ENCODE data around the gene STK17B.

Gene STK17B

DNA sequence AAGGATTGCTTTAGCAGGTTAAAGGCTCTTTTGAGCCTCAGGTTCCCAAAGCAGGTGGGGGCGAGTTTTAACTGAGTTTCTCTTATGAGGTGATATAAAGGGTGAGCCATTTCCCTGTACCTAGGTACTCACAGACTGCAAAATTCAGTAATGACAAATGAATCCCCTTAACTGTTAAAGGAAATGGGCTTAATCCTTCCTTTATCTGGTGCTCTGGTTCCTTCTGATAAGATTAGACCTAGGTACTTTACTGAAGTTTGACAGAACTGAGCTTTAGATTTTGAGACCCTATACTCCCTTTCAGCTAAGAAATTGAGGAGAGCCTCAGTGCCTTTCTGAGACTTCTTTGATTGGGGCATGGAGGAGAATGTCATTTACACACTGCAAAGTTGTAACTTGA, 42.6 kb downstream of the STK17B start:
- H3K4me2 ChIP-seq (ENCODE audit: low read length): no peak overlapping the region
- H3K27me3 ChIP-seq (ENCODE audit: control insufficient read depth, low read length): no peaks in the 10 kb centered on the region
- peaks cover 23% of the 10 kb centered on the region for H3F3A ChIP-seq (ENCODE audit: control insufficient read depth, insufficient read depth)
- TF ChIP-seq, protein P1, sequence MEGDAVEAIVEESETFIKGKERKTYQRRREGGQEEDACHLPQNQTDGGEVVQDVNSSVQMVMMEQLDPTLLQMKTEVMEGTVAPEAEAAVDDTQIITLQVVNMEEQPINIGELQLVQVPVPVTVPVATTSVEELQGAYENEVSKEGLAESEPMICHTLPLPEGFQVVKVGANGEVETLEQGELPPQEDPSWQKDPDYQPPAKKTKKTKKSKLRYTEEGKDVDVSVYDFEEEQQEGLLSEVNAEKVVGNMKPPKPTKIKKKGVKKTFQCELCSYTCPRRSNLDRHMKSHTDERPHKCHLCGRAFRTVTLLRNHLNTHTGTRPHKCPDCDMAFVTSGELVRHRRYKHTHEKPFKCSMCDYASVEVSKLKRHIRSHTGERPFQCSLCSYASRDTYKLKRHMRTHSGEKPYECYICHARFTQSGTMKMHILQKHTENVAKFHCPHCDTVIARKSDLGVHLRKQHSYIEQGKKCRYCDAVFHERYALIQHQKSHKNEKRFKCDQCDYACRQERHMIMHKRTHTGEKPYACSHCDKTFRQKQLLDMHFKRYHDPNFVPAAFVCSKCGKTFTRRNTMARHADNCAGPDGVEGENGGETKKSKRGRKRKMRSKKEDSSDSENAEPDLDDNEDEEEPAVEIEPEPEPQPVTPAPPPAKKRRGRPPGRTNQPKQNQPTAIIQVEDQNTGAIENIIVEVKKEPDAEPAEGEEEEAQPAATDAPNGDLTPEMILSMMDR (IDR thresholded peaks at IDR 0.05; ENCODE audit: low read depth, low read length, poor library complexity, severe bottlenecking): no peak
- no peak for TF ChIP-seq EZH2phosphoT487 (IDR thresholded peaks at IDR 0.05; ENCODE audit: borderline replicate concordance, low read length)
- H3K4me1 ChIP-seq (ENCODE audit: control insufficient read depth, low read length): peaks cover 15% of the 10 kb centered on the region
- H3K4me3 ChIP-seq (ENCODE audit: low read length): no peak overlapping the region
- no peaks in the 10 kb centered on the region for H3K79me2 ChIP-seq (ENCODE audit: control insufficient read depth, low read length)
- H3K36me3 ChIP-seq (ENCODE audit: control insufficient read depth, low read length): peaks cover 22% of the 10 kb centered on the region
- H4K20me1 ChIP-seq (ENCODE audit: control insufficient read depth, insufficient read depth, low read depth, low read length): no peaks in the 10 kb centered on the region
- H3K9me2 ChIP-seq (replicated peaks; ENCODE audit: control insufficient read depth, low read length): no peaks in the 10 kb centered on the region
- H3K9me3 ChIP-seq (ENCODE audit: control insufficient read depth, insufficient read depth, low read length): peaks cover 41% of the 10 kb centered on the region
- H3K27ac ChIP-seq (ENCODE audit: low read depth, low read length): no peak overlapping the region

DNA sequence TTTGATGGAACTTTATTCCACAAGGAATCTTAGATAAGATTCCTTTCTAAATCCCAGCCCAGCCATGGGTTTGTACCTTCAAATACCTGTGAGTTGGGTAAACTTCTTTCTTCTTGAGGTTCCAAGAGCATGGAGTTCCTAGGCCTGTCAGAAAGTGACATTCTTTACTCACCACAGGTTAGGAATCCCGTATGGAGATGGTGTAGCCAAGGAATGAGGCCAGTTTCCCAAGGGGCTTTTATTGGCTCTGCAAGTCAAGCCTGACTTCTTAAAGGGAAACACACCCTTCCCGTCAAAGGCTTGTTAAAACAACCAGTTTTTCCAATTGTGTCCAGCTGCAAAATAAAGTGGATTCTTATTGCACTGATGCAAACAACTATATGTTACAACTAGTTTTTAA, 45.8 kb downstream of the STK17B start:
- no peaks in the 10 kb centered on the region for H3F3A ChIP-seq (ENCODE audit: control insufficient read depth, insufficient read depth)
- no peaks in the 10 kb centered on the region for H3K4me1 ChIP-seq (ENCODE audit: control insufficient read depth, low read length)
- no peak overlapping the region for H3K27ac ChIP-seq (ENCODE audit: low read depth, low read length)
- H3K9me3 ChIP-seq (ENCODE audit: control insufficient read depth, insufficient read depth, low read length): peaks cover 27% of the 10 kb centered on the region
- H3K4me3 ChIP-seq (ENCODE audit: low read length): no peak overlapping the region
- no peaks in the 10 kb centered on the region for H3K9me2 ChIP-seq (replicated peaks; ENCODE audit: control insufficient read depth, low read length)
- no peak overlapping the region for H3K4me2 ChIP-seq (ENCODE audit: low read length)
- no peaks in the 10 kb centered on the region for H3K79me2 ChIP-seq (ENCODE audit: control insufficient read depth, low read length)
- H3K36me3 ChIP-seq (ENCODE audit: control insufficient read depth, low read length): 0 out of 2 replicates have a peak, but pooled peaks cover 1% of the 10 kb centered on the region
- H3K27me3 ChIP-seq (ENCODE audit: control insufficient read depth, low read length): no peaks in the 10 kb centered on the region
- H4K20me1 ChIP-seq (ENCODE audit: control insufficient read depth, insufficient read depth, low read depth, low read length): no peaks in the 10 kb centered on the region
- no peak for TF ChIP-seq EZH2phosphoT487 (IDR thresholded peaks at IDR 0.05; ENCODE audit: borderline replicate concordance, low read length)
- TF ChIP-seq, protein P1 (IDR thresholded peaks at IDR 0.05; ENCODE audit: low read depth, low read length, poor library complexity, severe bottlenecking): no peak

DNA sequence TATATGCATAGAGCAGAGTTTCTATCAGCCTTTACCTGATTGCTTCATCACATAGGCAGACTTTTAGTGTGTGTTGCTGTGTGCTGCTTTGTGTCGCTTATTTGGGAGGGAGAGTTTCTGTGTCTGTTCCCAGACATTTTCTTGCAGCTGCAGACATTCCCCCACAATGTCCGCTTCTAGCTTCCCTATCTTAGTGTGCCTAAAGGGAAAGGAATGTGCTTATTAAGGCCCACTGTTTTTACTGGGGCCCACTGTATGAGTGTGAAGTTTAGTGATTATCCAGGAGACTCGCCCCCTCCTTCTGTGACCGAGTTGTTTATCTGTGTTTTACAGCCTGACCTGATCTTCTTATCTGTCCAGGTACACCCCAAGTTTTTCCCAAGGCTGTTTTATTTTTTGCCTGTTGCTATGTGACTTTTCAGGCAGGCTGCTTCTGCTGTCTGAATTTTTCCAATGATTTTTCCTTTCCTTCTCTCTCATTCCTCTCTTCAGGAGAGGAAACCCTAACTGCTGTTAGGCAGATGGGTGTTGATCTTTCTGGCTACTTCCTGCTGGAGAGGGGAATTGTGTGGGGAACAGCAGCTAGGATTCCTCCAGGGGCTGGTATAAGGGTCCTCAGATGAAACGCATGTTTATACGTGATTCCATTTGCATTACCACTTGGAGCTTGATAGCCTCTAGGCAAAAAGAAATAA, 47.6 kb downstream of the STK17B start:
- peaks cover 14% of the 10 kb centered on the region; the same call in 1 of the 2 replicates for H3K9me3 ChIP-seq (ENCODE audit: control insufficient read depth, insufficient read depth, low read length)
- H3K4me1 ChIP-seq (ENCODE audit: control insufficient read depth, low read length): no peaks in the 10 kb centered on the region
- H3K9me2 ChIP-seq (replicated peaks; ENCODE audit: control insufficient read depth, low read length): no peaks in the 10 kb centered on the region
- no peaks in the 10 kb centered on the region for H3K27me3 ChIP-seq (ENCODE audit: control insufficient read depth, low read length)
- H3K36me3 ChIP-seq (ENCODE audit: control insufficient read depth, low read length): no peaks in the 10 kb centered on the region
- no peaks in the 10 kb centered on the region for H4K20me1 ChIP-seq (ENCODE audit: control insufficient read depth, insufficient read depth, low read depth, low read length)
- no peak overlapping the region for H3K27ac ChIP-seq (ENCODE audit: low read depth, low read length)
- H3K4me3 ChIP-seq (ENCODE audit: low read length): no peak overlapping the region
- H3F3A ChIP-seq (ENCODE audit: control insufficient read depth, insufficient read depth): no peaks in the 10 kb centered on the region
- H3K79me2 ChIP-seq (ENCODE audit: control insufficient read depth, low read length): no peaks in the 10 kb centered on the region
- H3K4me2 ChIP-seq (ENCODE audit: low read length): no peak overlapping the region
- TF ChIP-seq, protein P1 (IDR thresholded peaks at IDR 0.05; ENCODE audit: low read depth, low read length, poor library complexity, severe bottlenecking): no peak
- no peak for TF ChIP-seq EZH2phosphoT487 (IDR thresholded peaks at IDR 0.05; ENCODE audit: borderline replicate concordance, low read length)
